GM23338 (cell line): ENCODE results near the gene PNMA8B.

ENCODE experiments used
- EZH2 ChIP-seq: fragments of 200-600 bp; sonication (generic); IDR thresholded peaks from one replicate; pipeline ENCODE4 v1.8.0; 2017; ENCODE audit warnings: antibody characterized with exemption, mild to moderate bottlenecking, low read depth; ENCODE audit not compliant: unreplicated experiment
- EZH2phosphoT487 ChIP-seq: fragments of 200-600 bp; sonication (generic); IDR thresholded peaks from one replicate; pipeline ENCODE4 v1.8.1; 2018; ENCODE audit warnings: antibody characterized with exemption; ENCODE audit not compliant: unreplicated experiment
- POLR2AphosphoS5 ChIP-seq: IDR thresholded peaks from 2 replicates; pipeline ENCODE4 v1.6.1; 2016; ENCODE audit warnings: antibody characterized with exemption, low read depth
- TF ChIP-seq, protein P1 (sequence below), 2 experiments: fragments of 200-600 bp in 1 of 2; sonication (generic) in 1 of 2; conservative IDR thresholded peaks; 2 replicates each; pipeline versions ENCODE4 v1.5.1 to v1.6.1; 2016 to 2017; ENCODE audit warnings: antibody characterized with exemption in 2 of 2, low read depth in 2 of 2, mild to moderate bottlenecking in 2 of 2, moderate library complexity in 1 of 2

DNA sequence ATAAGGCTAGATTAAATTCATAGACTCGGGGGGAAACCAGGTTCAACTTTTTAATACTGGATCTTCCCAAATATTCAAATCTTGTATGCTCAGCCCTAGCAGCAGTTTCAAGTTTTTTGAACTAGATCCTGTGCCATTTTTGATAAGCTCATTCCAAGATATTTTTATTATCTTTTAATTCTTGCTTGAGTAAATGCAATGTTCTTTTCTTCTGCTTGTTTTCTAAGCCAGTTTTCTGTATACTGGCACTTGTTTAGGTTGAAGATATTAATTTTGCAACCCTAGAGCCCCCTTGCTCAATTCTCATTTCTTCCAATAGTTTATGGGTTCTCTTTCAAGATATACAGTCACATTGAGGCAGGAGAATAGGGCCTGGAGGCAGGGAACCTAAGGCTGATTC lies 53.8 kb downstream of the PNMA8B start:
- TF ChIP-seq, protein P1, sequence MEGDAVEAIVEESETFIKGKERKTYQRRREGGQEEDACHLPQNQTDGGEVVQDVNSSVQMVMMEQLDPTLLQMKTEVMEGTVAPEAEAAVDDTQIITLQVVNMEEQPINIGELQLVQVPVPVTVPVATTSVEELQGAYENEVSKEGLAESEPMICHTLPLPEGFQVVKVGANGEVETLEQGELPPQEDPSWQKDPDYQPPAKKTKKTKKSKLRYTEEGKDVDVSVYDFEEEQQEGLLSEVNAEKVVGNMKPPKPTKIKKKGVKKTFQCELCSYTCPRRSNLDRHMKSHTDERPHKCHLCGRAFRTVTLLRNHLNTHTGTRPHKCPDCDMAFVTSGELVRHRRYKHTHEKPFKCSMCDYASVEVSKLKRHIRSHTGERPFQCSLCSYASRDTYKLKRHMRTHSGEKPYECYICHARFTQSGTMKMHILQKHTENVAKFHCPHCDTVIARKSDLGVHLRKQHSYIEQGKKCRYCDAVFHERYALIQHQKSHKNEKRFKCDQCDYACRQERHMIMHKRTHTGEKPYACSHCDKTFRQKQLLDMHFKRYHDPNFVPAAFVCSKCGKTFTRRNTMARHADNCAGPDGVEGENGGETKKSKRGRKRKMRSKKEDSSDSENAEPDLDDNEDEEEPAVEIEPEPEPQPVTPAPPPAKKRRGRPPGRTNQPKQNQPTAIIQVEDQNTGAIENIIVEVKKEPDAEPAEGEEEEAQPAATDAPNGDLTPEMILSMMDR (conservative IDR thresholded peaks at IDR 0.05; ENCODE audit: low read depth in 2 of 2): no peak
- TF ChIP-seq POLR2AphosphoS5: no peak
- no peak for TF ChIP-seq EZH2phosphoT487
- TF ChIP-seq EZH2: no peak
